HG02943 (cell line): Measurements from ENCODE around the gene KCTD3.

Experiments
- ATAC-seq: cut with Tn5 transposase; IDR thresholded peaks from one replicate; pipeline ENCODE4 v1.9.1; 2021; ENCODE audit warnings: mild to moderate bottlenecking, low read depth, moderate library complexity; ENCODE audit not compliant: unreplicated experiment

The KCTD3 gene

DNA sequence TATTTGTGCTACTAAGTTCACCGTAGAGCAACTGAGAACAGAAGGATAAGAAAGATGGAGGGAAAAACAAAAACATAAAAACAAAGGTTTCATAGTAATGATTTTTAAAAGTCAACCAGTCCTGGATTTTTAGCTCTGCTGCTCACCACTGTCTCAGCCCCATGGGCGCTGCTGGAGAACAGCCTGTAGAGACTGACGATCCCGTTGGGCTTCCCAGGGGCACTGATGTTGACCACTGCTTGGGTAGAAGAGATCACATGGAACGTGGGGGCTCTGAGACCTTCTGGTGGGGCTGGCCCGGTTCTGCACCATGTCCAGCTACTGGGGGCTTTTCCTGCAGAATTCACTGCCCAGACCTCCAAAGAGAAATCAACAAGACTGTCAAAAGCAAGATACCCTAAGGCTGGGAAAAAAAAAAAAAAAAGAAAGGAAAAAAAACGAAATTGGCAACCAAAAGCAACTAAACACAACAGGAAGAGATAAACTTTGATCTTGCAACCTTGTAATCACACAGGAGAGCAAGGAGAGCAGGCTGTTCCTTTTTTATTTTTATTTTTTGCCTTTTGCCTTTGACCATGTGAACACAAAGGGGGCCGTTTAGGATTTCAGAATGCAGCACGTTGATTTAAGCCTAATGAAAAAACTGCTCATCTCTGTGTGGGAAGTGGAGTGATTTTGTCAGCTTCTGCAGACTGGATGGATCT, 83.5 kb downstream of the KCTD3 start:
- ATAC-seq, result no peak

DNA sequence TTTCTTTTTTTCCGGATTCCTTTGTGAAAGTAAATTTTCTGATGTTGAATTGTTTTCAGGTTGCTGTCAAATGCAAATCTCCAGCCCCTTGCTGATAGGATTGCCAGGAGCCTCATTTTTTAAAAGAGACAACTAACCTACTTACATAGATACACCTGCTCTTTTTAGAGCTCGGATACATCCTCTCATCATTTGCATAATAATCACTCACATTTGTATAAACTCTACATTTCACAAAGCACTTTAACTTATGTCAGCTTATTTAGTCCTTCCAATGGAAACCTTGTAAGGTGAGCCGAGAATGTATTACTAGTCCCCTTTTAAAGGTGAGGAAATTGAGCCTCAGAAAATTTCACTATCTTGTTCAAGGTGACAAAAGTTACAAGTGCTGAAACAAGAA, 84.8 kb downstream of the KCTD3 start:
- no peak for ATAC-seq

DNA sequence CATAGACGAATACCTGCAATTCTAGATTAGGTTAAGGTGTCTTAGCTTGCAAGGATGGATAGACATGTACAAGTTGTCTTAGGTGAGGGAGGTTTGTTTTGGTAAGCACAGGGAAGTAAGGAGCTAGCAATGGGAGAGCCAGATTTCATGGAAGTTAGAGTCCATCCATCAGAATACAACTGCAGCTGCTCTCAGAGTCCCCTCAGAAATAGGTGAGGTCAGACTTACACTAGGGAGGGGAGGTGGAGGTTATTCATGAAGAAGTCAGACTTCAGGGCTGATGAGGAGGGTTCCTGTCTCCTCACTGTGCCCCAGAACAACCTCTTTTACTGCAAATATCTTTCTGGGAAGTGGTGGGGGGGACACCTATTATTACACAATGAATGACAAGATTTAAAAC, 85.3 kb downstream of the KCTD3 start:
- ATAC-seq, result no peak

DNA sequence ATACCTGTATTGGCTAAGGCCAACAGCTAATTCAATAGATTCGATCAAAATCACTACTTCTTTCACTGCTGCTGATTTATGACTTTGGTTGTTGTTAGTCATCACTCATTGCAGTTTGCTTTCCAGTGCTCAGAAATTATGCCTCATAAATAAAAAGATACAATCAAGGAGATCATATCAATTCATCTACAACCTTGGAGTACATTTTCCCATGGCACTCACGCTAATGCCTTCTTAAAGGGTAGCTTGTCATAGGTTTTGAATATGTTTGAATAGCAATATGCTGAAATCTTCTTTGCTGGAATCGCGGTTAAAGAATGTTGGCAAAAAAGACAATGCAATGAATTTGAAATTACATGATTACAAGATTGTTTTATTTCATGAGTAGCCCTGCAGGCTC, 89.9 kb downstream of the KCTD3 start:
- ATAC-seq, result no peak

DNA sequence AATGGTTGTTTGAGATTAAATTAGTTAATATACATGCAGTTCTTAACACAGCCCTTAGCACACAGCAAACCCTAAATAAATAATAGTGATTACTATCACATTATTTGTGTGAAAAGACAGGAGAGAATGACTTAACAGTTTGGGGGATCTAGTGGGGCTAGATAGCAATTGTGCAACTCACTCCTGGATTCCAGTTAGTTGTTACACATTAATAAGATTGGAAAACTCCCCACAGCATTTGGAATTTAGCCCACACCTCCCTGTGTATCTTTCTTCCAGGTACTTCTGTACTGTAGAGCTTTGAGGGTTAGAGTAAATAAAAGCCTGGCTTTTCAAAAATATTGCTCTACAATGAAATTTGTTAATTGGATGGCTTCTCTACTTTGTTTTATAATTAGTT, 93.2 kb downstream of the KCTD3 start:
- no peak for ATAC-seq

DNA sequence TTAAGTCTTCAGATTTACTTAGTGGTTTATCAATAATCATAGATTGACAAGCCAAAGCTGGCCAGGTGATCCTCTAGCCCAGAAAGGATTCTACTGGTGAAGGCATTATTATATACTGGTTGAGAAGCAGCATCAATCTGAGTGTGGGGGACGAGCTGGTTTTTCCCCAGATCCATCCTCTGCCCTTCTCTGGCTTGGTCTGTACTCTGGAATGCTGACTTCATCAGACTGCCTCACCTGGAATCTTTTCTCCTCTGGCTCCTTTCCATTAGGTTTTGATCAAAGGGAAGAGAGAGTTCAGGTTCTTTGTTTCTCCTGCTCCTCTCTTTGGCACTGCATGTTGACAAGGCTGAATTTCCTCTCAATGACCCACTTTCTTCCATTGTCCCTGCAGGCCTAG, 93.9 kb downstream of the KCTD3 start:
- ATAC-seq, result no peak

DNA sequence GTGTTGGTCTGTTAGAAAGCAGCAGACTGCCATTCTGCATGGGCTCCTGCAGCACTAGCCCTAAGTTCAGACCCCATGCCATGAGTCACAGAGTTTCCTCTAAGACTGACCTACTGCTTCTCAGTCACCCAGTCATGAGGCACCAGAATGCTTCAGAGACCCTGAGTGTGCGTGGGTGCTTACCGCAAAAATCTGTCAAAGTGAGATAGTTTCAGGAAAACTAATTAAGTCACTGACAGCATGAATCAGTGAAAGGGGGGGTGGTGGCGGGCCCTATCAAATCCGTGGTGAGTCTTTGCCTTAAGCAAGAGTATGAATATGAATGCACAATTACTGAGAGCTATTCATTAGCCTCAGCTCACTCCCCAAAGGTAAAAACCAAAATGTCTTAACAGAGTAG, 98.1 kb downstream of the KCTD3 start:
- ATAC-seq, result no peak

DNA sequence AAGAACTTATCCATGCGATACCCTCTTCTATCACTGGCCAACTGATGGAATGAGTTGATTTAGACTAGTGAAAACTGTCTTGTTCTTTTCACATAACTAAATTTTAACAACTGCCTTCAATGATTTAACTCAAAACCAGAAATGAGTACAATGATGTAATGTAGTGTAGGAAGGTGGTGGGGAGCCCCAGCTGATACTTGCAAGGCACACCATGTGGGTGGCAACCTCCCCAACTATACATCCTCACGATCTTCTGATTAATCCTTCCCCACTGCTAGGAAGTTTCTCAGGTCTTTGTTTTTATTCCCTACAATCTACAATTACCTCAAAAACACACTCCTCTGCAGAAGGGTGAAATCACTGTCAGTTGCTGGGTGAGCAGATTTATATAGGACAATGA, 100.7 kb downstream of the KCTD3 start:
- ATAC-seq, result no peak

DNA sequence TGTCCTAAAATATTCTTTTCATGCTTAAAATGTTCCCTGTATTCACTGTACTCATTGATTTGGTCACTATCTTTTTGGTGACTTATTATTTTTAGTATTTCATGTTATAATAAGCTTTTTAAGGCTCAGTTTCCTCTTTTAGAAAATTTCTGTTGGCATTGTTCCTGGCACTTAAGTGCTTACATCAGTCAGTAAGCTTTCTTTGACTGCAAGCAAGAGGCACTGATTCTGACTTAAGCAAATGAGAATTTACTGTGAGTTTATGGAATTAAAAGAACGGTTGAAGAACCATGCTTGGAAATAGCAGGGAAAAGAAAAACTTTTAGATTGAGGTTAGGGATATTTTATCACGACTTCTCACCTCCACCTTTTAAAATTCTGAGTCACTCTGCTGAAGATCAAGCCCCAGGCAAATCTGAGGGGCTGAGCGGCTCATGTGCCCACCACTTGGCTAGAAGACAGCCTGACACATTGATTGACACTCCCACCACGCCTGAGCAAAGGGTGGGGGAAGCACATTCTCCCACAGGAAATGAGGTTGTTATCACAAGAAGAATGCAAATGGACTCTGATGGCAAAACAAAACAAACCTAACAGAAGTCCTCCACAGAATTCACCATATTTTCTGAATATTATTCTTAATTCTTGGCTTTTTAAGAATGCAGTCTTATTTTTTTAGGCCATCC, 102.8 kb downstream of the KCTD3 start:
- no peak for ATAC-seq
